ENCODE data around the gene TMEM37.
A peak's percentile ranks its signal among the peaks of the same experiment; 100 is the strongest.

TMEM37 gene

GRCh38 chr2:119433636-119434327 lies 2.1 kb downstream of the TMEM37 start:
- no peak for DNase-seq (ENCODE audit: low spot score)

DNA sequence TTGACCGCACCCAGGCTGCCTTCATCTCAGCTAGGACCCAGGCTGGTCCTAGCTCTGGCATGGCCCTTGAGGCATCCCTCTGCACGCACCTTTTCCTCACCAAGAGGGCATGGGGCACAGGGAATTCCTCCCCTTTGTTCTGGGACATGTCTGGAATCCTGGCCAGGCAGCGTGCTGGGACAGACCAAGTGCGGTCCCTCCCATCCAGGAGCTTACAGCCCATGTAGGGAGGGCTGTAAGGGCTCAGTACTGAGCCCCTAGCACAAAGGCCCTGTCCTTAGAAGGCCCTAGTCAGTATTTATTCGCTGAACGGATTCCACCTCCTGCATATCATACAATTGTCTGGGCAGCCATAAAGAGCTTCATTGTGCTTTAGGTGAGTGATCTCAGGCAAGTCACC lies 3.0 kb downstream of the TMEM37 start:
- no peak for DNase-seq (ENCODE audit: low spot score)

- DNase-seq (ENCODE audit: low spot score), result no peak
Measured at GRCh38 chr2:119435081-119435952, 3.7 kb downstream of the TMEM37 start.

DNA sequence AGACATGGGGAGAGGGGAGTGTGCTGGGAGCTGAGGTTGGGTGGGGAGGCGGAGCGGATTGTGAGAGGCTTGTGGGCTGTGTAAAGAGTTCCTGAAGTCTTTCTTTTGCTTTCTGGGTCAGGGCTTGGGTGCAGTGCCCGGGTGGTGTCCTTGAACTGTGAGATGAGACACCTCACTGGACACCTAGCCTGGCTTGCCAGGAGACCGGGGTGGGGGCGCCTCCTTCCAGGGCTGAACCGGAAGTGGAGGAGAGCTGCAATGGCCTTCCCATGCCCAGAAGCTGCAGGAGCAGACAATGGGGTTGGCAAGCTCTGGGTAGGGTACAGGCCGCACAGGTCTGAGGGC lies 4.3 kb downstream of the TMEM37 start:
- no peak for DNase-seq (ENCODE audit: low spot score)

- DNase-seq (ENCODE audit: low spot score), result no peak
Measured at GRCh38 chr2:119436993-119437772, 5.5 kb downstream of the TMEM37 start.

DNA sequence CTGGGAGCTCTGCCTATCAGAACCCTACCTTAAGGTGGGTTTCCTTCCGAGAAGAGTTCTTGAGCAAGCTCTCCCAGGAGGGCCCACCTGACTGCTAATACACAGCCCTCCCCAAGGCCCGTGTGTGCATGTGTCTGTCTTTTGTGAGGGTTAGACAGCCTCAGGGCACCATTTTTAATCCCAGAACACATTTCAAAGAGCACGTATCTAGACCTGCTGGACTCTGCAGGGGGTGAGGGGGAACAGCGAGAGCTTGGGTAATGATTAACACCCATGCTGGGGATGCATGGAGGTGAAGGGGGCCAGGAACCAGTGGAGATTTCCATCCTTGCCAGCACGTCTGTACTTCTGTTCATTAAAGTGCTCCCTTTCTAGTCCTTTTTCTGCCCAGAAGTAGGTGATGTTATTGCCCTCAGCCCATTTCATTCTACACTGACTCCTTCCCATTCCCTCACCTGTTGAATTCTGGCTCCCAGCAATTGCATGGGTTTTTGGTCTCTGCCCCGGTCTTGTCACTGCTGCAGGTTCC lies 6.5 kb downstream of the TMEM37 start:
- DNase-seq (ENCODE audit: low spot score), result no peak

- no peak for DNase-seq (ENCODE audit: low spot score)
Measured at GRCh38 chr2:119438726-119439284, 7.2 kb downstream of the TMEM37 start.

DNA sequence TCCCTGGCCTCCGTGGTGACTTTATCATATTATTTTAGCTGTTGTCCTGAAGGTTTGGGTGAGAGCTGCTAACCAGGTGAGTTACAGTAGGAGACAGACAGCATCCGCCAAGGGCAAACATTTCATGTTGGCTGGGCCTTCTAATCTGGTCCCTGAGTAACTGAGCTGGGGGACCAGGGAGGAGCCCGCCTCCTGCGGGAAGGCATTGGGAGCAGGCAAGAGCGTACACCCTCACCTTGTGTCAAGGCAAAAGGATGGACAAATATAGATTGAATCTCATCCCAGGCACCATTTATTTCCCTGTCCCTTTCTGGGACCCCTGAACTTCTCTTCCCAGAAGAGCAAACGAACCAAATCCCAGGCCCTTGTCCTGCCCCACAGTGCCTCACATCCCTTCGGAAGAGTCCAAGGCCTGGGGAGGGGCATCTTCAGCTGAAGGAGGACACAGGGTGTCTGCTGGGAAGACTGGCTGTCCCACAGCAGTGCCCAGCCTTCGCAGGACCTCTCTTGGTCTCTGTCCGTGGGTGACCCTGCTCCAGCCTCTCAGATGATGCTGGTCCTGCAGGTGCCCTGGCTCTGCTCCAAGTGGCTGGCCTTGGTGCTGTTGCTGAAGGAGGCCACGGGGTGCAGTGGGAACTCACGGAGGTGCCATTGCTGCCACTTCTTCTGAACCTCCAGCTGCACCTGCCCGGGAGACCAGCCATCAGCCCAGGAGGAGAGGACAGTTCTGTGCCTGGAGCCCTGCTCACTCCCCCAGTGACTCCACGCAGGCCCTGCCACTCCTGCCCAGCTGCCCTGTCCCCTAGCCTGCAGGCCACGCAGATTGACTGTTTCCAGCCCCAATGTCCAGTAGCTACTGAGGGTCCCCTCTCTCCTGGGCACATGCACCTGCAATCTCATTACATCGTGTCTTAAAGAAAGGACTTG lies 8.2 kb downstream of the TMEM37 start:
- no peak for DNase-seq (ENCODE audit: low spot score)

DNA sequence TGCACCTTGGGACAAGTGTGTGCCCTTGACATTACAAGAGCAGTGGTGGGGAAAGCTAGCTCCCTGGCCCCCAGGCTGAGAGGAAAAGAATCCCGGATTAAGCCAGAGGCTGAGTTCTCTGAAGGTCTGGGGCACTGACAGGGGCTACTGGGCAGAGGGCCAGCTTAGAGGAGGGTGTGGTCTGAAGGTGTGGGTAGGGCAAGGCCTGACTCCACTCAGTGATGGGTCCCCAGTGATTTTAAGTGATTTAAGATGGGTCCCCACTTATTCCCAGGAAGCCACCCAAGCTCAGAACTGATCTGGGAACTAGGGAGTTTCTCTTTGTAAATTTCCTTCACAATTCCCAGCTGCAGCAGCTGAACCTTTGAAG lies 8.8 kb downstream of the TMEM37 start:
- DNase-seq (ENCODE audit: low spot score), result no peak

- no peak for DNase-seq (ENCODE audit: low spot score)
Measured at GRCh38 chr2:119440873-119441272, 9.2 kb downstream of the TMEM37 start.

- no peak for DNase-seq (ENCODE audit: low spot score)
Measured at GRCh38 chr2:119441376-119442225, 9.9 kb downstream of the TMEM37 start.

- no peak for DNase-seq (ENCODE audit: low spot score)
Measured at GRCh38 chr2:119442226-119442619, 10.6 kb downstream of the TMEM37 start.

GRCh38 chr2:119442850-119443249 lies 11.2 kb downstream of the TMEM37 start:
- no peak for DNase-seq (ENCODE audit: low spot score)

DNA sequence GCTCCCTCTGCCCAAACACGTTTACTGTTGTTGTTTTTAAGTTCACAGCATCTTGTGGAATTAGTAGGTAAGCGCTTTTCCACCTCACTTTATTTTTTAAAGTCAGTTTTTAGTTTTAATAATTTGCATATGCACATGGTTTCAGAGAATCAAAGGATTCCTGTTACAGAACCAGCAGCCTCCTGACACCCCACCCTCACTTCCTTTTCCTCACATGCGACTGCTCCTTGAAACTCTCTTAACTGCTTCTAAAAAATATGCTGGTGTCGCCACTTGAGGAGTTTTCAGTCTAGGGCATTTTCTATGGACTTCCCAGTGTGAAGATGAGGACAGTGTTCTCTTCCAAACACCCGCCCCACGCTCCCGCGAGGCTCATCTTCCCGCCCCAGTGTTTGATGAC lies 14.4 kb downstream of the TMEM37 start:
- DNase-seq (ENCODE audit: low spot score), result no peak

DNA sequence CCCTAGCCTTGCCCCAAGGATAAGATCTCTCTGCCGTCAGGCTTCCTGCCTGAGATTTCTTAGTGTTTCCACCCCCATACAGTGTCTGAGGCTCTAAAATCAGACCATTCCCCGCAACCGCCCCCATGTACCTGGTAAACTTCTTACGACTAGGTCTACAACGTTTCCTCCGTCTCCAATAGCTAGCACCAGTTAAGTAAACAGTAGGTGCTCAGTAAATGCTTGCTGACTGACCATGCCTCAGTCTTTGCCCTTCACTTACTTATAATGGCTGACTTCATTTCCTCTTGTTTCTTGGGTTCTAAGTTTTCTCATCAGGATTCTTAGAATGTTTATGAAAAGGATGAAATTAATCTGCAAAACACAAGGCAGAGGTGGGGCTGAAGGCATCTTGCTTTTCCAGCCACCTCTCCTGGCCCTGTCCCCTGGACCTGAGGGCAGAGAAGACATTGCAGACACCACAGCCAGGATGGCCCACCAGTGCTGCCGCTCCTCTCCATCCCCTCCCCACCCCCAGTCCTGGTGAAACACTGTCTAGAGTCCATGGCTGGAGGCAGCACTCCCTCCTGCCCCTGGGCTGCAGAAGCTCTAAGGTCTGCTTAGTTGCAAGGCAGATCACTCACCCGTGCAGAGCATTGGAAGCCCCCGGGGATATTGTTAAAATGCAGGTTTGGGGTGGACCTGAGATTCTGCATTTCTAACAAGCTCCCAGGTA lies 16.9 kb downstream of the TMEM37 start:
- DNase-seq (ENCODE audit: low spot score), result no peak

- peak; percentile 42 for DNase-seq (ENCODE audit: low spot score)
Measured at GRCh38 chr2:119449521-119449920, 17.9 kb downstream of the TMEM37 start.

DNA sequence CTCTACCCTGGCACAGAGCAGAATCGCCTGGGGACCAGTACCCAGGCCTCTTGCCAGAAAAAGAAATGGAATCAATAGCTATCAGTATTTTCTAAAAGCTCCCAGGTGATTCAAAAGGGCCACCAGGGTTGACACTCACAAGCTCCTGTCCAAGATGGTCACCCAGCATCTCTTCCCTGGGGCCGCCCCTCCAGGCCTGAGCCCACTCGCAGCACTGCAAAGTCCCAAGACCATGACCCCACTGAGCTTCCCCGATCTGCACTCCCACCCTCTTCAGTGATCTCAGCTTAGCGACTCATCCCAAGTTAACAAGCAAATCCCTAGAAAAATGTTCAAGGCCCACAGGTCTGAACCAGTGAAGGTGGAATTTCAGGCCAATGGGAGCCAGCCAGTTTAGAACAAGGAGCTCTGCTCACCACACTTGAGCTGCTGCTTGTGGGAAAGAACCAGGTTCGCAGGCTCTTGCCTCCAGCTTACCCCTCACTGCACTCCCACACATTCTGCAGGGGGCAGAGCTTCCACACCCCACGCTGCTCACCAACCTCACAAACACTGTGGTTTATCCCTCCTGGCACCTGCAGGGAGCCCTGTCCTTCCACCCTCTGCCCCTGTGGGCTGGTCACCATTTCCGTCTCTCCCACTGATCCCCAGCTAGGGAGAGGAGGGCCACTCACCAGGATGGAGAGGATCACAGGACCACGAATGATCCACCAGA lies 19.8 kb downstream of the TMEM37 start:
- no peak for DNase-seq (ENCODE audit: low spot score)

DNA sequence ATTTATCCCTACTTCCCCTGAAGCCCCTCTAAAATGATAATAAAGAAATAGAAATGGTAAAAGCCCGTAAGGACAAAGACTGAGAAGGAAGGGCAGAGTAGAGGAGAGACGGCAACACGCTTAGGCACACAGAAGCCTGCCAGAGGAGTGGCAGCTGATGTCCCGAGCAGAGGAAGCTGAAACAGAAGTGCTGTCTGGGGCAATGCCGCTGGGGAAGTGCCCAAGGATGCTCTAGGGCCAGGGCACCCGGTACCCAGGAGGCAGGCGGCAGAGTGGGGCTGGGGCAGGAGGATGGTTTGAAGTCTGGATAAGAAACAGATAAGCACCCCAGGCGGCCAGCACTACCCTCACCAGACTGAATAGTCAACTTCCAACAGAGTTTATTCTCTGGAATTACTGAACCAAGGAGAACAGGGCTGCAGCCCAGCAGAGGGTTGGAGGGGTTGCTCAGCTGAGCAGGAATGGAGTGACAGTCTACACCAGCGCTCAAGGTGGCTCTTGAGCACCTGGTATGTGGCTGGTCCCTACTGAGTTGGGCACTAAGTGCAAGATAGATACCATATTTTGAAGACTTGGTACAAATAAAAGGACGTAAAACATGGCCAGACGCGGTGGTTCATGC lies 22.4 kb downstream of the TMEM37 start:
- DNase-seq (ENCODE audit: low spot score), result no peak
